Testis (tissue), 2 donors: ENCODE results near the gene ADAM17.

Source experiments
- CTCF ChIP-seq, 3 experiments: fragments of 450-650 bp in 2 of 3; fragments of 200-600 bp in 1 of 3; sonication (generic) in 1 of 3; IDR thresholded peaks; one replicate each; pipeline ENCODE4 v1.5.1; 2016 to 2019; ENCODE audit warnings: antibody characterized with exemption in 3 of 3, mild to moderate bottlenecking in 2 of 3, moderate library complexity in 1 of 3
- POLR2A ChIP-seq: fragments of 450-650 bp; IDR thresholded peaks from one replicate; pipeline ENCODE4 v1.6.1; 2017; ENCODE audit warnings: antibody characterized with exemption, mild to moderate bottlenecking, moderate library complexity

GRCh38 chr2:9578467-9579235 lies 23.0 kb upstream of the ADAM17 start:
- TF ChIP-seq CTCF (IDR thresholded peaks at IDR 0.05) (no peak), POLR2A (no peak)
